Chondrocyte (in vitro differentiated cells): Measurements from ENCODE around the gene RBM5. TPM values are rescaled to one million over a fixed set of nuclear protein-coding genes. Genes with fewer than 3 reads are reported as not detected.

ENCODE experiments used
- DNase-seq: peaks from one replicate; pipeline ENCODE4 v3.0.0; 2021; ENCODE audit warnings: mixed read lengths, low spot score
- H3K27ac Mint-ChIP-seq: one replicate; pipeline ENCODE4 v1.8.0; 2021; ENCODE audit warnings: mild to moderate bottlenecking, moderate library complexity, mixed read lengths; ENCODE audit not compliant: unreplicated experiment
- H3K27me3 Mint-ChIP-seq: 2 replicates; pipeline ENCODE4 v1.8.0; 2021; ENCODE audit warnings: low read depth, mixed read lengths
- H3K36me3 Mint-ChIP-seq: 2 replicates; pipeline ENCODE4 v1.8.0; 2021; ENCODE audit warnings: low read depth, mixed read lengths
- H3K4me1 Mint-ChIP-seq: 2 replicates; pipeline ENCODE4 v1.8.0; 2021; ENCODE audit warnings: low read depth, mild to moderate bottlenecking, mixed read lengths
- H3K4me3 Mint-ChIP-seq: one replicate; pipeline ENCODE4 v1.8.0; 2021; ENCODE audit warnings: mild to moderate bottlenecking, moderate library complexity, mixed read lengths; ENCODE audit not compliant: unreplicated experiment
- H3K9me3 Mint-ChIP-seq: 2 replicates; pipeline ENCODE4 v1.8.0; 2021; ENCODE audit warnings: low read depth, mixed read lengths
- total RNA-seq: library from RNA; stranded (reverse); gene quantifications from 3 replicates; pipeline ENCODE4 v1.2.1, GENCODE V29; 2021
- TF ChIP-seq, protein P1 (sequence below): fragments of 200-600 bp; sonication (generic); IDR thresholded peaks from 2 replicates; pipeline ENCODE4 v1.5.0; 2021; ENCODE audit warnings: antibody characterized with exemption, mild to moderate bottlenecking, moderate library complexity

The RBM5 gene
- total RNA-seq, 1 donor from 2014 or later, result 127 TPM

GRCh38 chr3:50135964-50136363 is 47.2 kb downstream of the RBM5 start:
- DNase-seq, result no peak
- no peak overlapping the region for H3K4me3 Mint-ChIP-seq
- TF ChIP-seq, protein P1, sequence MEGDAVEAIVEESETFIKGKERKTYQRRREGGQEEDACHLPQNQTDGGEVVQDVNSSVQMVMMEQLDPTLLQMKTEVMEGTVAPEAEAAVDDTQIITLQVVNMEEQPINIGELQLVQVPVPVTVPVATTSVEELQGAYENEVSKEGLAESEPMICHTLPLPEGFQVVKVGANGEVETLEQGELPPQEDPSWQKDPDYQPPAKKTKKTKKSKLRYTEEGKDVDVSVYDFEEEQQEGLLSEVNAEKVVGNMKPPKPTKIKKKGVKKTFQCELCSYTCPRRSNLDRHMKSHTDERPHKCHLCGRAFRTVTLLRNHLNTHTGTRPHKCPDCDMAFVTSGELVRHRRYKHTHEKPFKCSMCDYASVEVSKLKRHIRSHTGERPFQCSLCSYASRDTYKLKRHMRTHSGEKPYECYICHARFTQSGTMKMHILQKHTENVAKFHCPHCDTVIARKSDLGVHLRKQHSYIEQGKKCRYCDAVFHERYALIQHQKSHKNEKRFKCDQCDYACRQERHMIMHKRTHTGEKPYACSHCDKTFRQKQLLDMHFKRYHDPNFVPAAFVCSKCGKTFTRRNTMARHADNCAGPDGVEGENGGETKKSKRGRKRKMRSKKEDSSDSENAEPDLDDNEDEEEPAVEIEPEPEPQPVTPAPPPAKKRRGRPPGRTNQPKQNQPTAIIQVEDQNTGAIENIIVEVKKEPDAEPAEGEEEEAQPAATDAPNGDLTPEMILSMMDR, result no peak
- no peaks in the 10 kb centered on the region for H3K27me3 Mint-ChIP-seq
- H3K4me1 Mint-ChIP-seq, result peaks cover 21% of the 10 kb centered on the region
- H3K27ac Mint-ChIP-seq, result no peak overlapping the region
- no peaks in the 10 kb centered on the region for H3K9me3 Mint-ChIP-seq
- H3K36me3 Mint-ChIP-seq, result no peaks in the 10 kb centered on the region

- H3K27me3 Mint-ChIP-seq, result no peaks in the 10 kb centered on the region
- no peaks in the 10 kb centered on the region for H3K36me3 Mint-ChIP-seq
- DNase-seq, result no peak
These were observed 48.1 kb downstream of the RBM5 start for GRCh38 chr3:50136714-50137405.

GRCh38 chr3:50137531-50137930 is 48.8 kb downstream of the RBM5 start:
- TF ChIP-seq, protein P1, result no peak

More at GRCh38 chr3:50136714-50137405, 48.1 kb downstream of the RBM5 start:
- Mint-ChIP-seq H3K4me3 (no peak overlapping the region), H3K4me1 (peaks cover 21% of the 10 kb centered on the region), H3K9me3 (no peaks in the 10 kb centered on the region), H3K27ac (no peak overlapping the region)
- TF ChIP-seq, protein P1, result no peak

DNA sequence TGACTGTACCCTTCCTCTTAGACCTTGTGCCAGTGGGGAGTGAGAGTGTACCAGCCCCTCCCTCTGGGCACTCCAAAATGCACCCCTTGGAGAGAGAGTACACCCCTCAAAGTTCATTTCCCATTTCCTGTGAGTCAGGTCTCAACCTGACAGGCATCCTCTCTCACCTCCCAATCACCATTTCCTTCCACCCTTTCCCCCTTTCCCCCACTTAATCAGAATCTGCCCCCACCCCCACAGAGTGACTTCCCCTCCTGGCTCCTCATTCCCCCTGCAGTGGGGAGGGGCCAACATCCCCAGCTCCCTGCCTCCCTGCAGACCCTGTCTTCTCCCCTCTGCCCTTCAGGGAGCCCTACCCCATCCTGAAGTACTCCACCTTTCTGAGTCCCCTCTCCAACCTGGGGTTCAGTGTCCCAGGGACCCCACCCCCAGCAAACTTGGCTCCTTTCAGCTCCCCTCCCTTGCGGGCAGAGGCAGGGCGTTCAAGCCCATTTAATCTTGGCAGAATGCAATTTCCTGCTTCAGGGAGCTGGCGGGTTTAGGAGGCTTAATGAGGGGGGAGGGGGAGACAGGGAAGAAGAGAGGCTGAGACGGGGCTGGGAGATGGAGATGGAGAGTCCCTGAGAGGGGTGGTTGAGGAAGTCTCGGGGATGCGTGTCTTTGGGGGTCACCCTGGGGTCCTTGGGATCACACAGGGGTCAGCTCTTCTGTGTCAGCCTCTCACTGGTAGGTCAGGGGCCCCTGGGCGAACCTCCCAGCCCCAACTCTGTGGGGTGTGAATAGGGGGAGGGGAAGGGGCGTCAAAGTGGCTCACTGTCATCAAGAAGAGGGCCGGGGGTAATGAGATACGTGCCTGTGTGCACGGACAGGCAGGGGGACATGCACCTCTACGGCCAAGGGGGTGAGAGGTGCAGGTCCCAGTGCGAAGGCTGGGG is 49.8 kb downstream of the RBM5 start:
- Mint-ChIP-seq H3K4me1 (peaks cover 21% of the 10 kb centered on the region), H3K27ac (peak overlapping the region; percentile 36), H3K27me3 (no peaks in the 10 kb centered on the region), H3K9me3 (no peaks in the 10 kb centered on the region), H3K4me3 (peak overlapping the region; percentile 22), H3K36me3 (no peaks in the 10 kb centered on the region)
- DNase-seq, result no peak
- TF ChIP-seq, protein P1, result no peak

More at GRCh38 chr3:50137531-50137930, 48.8 kb downstream of the RBM5 start:
- H3K9me3 Mint-ChIP-seq, result no peaks in the 10 kb centered on the region
- no peaks in the 10 kb centered on the region for H3K36me3 Mint-ChIP-seq
- no peak overlapping the region for H3K4me3 Mint-ChIP-seq
- H3K27me3 Mint-ChIP-seq, result no peaks in the 10 kb centered on the region
- H3K27ac Mint-ChIP-seq, result no peak overlapping the region
- DNase-seq, result no peak
- peaks cover 21% of the 10 kb centered on the region for H3K4me1 Mint-ChIP-seq

DNA sequence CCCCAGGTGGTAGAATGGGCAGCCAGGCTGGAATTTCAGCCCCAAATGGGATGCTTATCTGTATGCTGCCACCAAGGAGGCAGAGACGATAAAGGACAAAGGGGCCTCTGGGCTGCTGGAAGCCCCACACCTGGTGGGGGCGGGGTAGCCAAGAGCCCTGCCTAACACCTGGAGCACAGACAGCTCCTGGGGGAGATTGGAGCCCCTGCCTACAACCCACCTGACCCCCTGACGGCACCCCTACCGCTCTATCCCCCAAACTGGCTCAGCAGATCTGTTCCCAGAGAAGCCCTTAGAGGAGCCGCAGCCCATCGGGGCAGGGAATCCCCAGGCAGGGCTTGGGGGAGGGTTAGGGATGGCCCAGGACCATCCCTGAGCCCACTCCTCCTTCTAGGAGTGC is 50.6 kb downstream of the RBM5 start:
- peaks cover 21% of the 10 kb centered on the region for H3K4me1 Mint-ChIP-seq
- DNase-seq, result no peak
- H3K4me3 Mint-ChIP-seq, result no peak overlapping the region
- H3K27ac Mint-ChIP-seq, result no peak overlapping the region
- H3K9me3 Mint-ChIP-seq, result no peaks in the 10 kb centered on the region
- TF ChIP-seq, protein P1, result no peak
- no peaks in the 10 kb centered on the region for H3K27me3 Mint-ChIP-seq
- no peaks in the 10 kb centered on the region for H3K36me3 Mint-ChIP-seq
